H9 (cell line): ENCODE results near the gene RNF157. TPM values are rescaled to one million over a fixed set of nuclear protein-coding genes. Genes with fewer than 3 reads are reported as not detected.

ENCODE experiments used
- DNase-seq: peaks from one replicate; pipeline ENCODE4 v3.0.0-alpha.2; 2017
- H2AFZ ChIP-seq: one replicate; pipeline ENCODE4 v1.6.1; 2013; ENCODE audit warnings: mild to moderate bottlenecking, low read length, control low read depth, moderate library complexity
- H2AK5ac ChIP-seq: 2 replicates; pipeline ENCODE4 v1.6.1; 2013; ENCODE audit warnings: low read length, control low read depth, mixed read lengths; ENCODE audit not compliant: insufficient read length
- H2BK120ac ChIP-seq: one replicate; pipeline ENCODE4 v1.6.1; 2013; ENCODE audit warnings: low read depth, mild to moderate bottlenecking, low read length, control low read depth, inconsistent platforms; ENCODE audit not compliant: poor library complexity, severe bottlenecking
- H2BK12ac ChIP-seq: 2 replicates; pipeline ENCODE4 v1.6.1; 2013; ENCODE audit warnings: low read length, control low read depth, mixed read lengths, low read depth; ENCODE audit not compliant: insufficient read length
- H2BK15ac ChIP-seq: 2 replicates; pipeline ENCODE4 v1.6.1; 2013; ENCODE audit warnings: low read depth, low read length, control low read depth
- H2BK20ac ChIP-seq: one replicate; pipeline ENCODE4 v1.6.1; 2013; ENCODE audit warnings: low read depth, mild to moderate bottlenecking, low read length, control low read depth, inconsistent platforms; ENCODE audit not compliant: poor library complexity, severe bottlenecking
- H2BK5ac ChIP-seq: 2 replicates; pipeline ENCODE4 v1.6.1; 2013; ENCODE audit warnings: low read length, control low read depth, mixed read lengths; ENCODE audit not compliant: insufficient read length
- H3K14ac ChIP-seq: 2 replicates; pipeline ENCODE4 v1.6.1; 2013; ENCODE audit warnings: low read length, control low read depth; ENCODE audit not compliant: insufficient read depth
- H3K18ac ChIP-seq: 2 replicates; pipeline ENCODE4 v1.6.1; 2013; ENCODE audit warnings: low read depth, mild to moderate bottlenecking, mixed read lengths, low read length, control low read depth; ENCODE audit not compliant: insufficient read length
- H3K23ac ChIP-seq: 2 replicates; pipeline ENCODE4 v1.6.1; 2013; ENCODE audit warnings: low read length, control low read depth, mixed read lengths, low read depth; ENCODE audit not compliant: insufficient read length
- H3K23me2 ChIP-seq: 2 replicates; pipeline ENCODE4 v1.6.1; 2013; ENCODE audit warnings: low read depth, mild to moderate bottlenecking, mixed read lengths, low read length, control low read depth; ENCODE audit not compliant: insufficient read length, poor library complexity, severe bottlenecking
- H3K27ac ChIP-seq: 2 replicates; pipeline ENCODE4 v1.5.1; 2013; ENCODE audit warnings: low read length, control low read depth, mixed read lengths, low read depth; ENCODE audit not compliant: insufficient read length
- H3K27me3 ChIP-seq: 2 replicates; pipeline ENCODE4 v1.6.1; 2013; ENCODE audit warnings: low read length, control low read depth, inconsistent platforms; ENCODE audit not compliant: insufficient read depth
- H3K4ac ChIP-seq: 2 replicates; pipeline ENCODE4 v1.6.1; 2013; ENCODE audit warnings: low read depth, mild to moderate bottlenecking, control low read depth, inconsistent platforms, low read length, moderate library complexity
- H3K4me1 ChIP-seq: 2 replicates; pipeline ENCODE4 v1.6.1; 2013; ENCODE audit warnings: low read length, control low read depth, inconsistent platforms; ENCODE audit not compliant: insufficient read depth
- H3K4me2 ChIP-seq: 2 replicates; pipeline ENCODE4 v1.6.1; 2013; ENCODE audit warnings: low read length, control low read depth, mixed read lengths; ENCODE audit not compliant: insufficient read length, insufficient read depth
- H3K56ac ChIP-seq: 2 replicates; pipeline ENCODE4 v1.6.1; 2013; ENCODE audit warnings: low read depth, mild to moderate bottlenecking, mixed read lengths, low read length, control low read depth; ENCODE audit not compliant: insufficient read length
- H3K79me1 ChIP-seq: 2 replicates; pipeline ENCODE4 v1.6.1; 2013; ENCODE audit warnings: low read depth, mild to moderate bottlenecking, moderate library complexity, low read length, control low read depth, inconsistent platforms; ENCODE audit not compliant: insufficient read depth, poor library complexity, severe bottlenecking
- H3K79me2 ChIP-seq: 2 replicates; pipeline ENCODE4 v1.6.1; 2013; ENCODE audit warnings: low read length, control low read depth, inconsistent platforms; ENCODE audit not compliant: insufficient read depth
- H3K9ac ChIP-seq: 2 replicates; pipeline ENCODE4 v1.6.1; 2013; ENCODE audit warnings: low read length, control low read depth, mixed read lengths; ENCODE audit not compliant: insufficient read length; ENCODE audit errors: extremely low read depth
- H3K9me3 ChIP-seq: one replicate; pipeline ENCODE4 v1.6.1; 2013; ENCODE audit warnings: low read depth, low read length, inconsistent platforms; ENCODE audit not compliant: control insufficient read depth
- H3T11ph ChIP-seq: one replicate; pipeline ENCODE4 v1.6.1; 2013; ENCODE audit warnings: mild to moderate bottlenecking, low read length, control low read depth, inconsistent platforms
- H4K20me1 ChIP-seq: one replicate; pipeline ENCODE4 v1.6.1; 2013; ENCODE audit not compliant: control insufficient read depth, insufficient read length, insufficient read depth
- H4K5ac ChIP-seq: 2 replicates; pipeline ENCODE4 v1.6.1; 2013; ENCODE audit warnings: low read depth, mild to moderate bottlenecking, mixed read lengths, low read length, control low read depth; ENCODE audit not compliant: insufficient read length
- H4K8ac ChIP-seq: replicated peaks from 2 replicates; pipeline ENCODE4 v1.6.1; 2013; ENCODE audit warnings: low read length, control low read depth, mixed read lengths, low read depth; ENCODE audit not compliant: insufficient read length
- H4K91ac ChIP-seq: 2 replicates; pipeline ENCODE4 v1.6.1; 2013; ENCODE audit warnings: low read depth, mild to moderate bottlenecking, moderate library complexity, mixed read lengths, low read length, control low read depth; ENCODE audit not compliant: insufficient read length
- H3K27ac Mint-ChIP-seq, 3 experiments: 2 replicates in 2 of 3; 3 replicates in 1 of 3; pipeline ENCODE4 v1.8.0; 2020 to 2021; ENCODE audit warnings: mixed read lengths in 3 of 3, mild to moderate bottlenecking in 1 of 3, moderate library complexity in 1 of 3
- H3K27me3 Mint-ChIP-seq: 2 replicates; pipeline ENCODE4 v1.8.0; 2021; ENCODE audit warnings: low read depth, mild to moderate bottlenecking, moderate library complexity, mixed read lengths
- H3K36me3 Mint-ChIP-seq, 3 experiments: 2 replicates in 2 of 3; 3 replicates in 1 of 3; pipeline ENCODE4 v1.8.0; 2020 to 2021; ENCODE audit warnings: low read depth in 3 of 3, mixed read lengths in 3 of 3; ENCODE audit not compliant: insufficient read depth in 1 of 3
- H3K4me1 Mint-ChIP-seq, 2 experiments: 2 replicates each; pipeline ENCODE4 v1.8.0; 2020; ENCODE audit warnings: mixed read lengths in 2 of 2
- H3K4me3 Mint-ChIP-seq, 2 experiments: 2 replicates in 1 of 2; 3 replicates in 1 of 2; pipeline ENCODE4 v1.8.0; 2020 to 2021; ENCODE audit warnings: mild to moderate bottlenecking in 2 of 2, mixed read lengths in 2 of 2, moderate library complexity in 1 of 2
- H3K9me3 Mint-ChIP-seq, 2 experiments: 2 replicates in 1 of 2; 3 replicates in 1 of 2; pipeline ENCODE4 v1.8.0; 2020; ENCODE audit warnings: mild to moderate bottlenecking in 2 of 2, mixed read lengths in 2 of 2, moderate library complexity in 1 of 2
- CTCF ChIP-seq: fragments of 200-600 bp; sonication (generic); conservative IDR thresholded peaks from 3 replicates; pipeline ENCODE4 v1.8.0; 2021; ENCODE audit warnings: antibody characterized with exemption, mild to moderate bottlenecking
- WGBS: extraction: QIAGEN DNeasy Blood & Tissue Kit; methylation state at CpG from one replicate; pipeline ENCODE4 v1.1.7; 2013; ENCODE audit warnings: missing lambda C conversion rate, low lambda C conversion rate, mixed read lengths; ENCODE audit not compliant: insufficient read length; ENCODE audit errors: extremely low coverage; 5-methylcytosine and 5-hydroxymethylcytosine counted together
- total RNA-seq: library from RNA; stranded (reverse); gene quantifications from 2 replicates; pipeline ENCODE4 v1.2.1, GENCODE V29; 2021

The RNF157 gene
- total RNA-seq, 1 experiment from 2014 or later, result 9.9 TPM

DNA sequence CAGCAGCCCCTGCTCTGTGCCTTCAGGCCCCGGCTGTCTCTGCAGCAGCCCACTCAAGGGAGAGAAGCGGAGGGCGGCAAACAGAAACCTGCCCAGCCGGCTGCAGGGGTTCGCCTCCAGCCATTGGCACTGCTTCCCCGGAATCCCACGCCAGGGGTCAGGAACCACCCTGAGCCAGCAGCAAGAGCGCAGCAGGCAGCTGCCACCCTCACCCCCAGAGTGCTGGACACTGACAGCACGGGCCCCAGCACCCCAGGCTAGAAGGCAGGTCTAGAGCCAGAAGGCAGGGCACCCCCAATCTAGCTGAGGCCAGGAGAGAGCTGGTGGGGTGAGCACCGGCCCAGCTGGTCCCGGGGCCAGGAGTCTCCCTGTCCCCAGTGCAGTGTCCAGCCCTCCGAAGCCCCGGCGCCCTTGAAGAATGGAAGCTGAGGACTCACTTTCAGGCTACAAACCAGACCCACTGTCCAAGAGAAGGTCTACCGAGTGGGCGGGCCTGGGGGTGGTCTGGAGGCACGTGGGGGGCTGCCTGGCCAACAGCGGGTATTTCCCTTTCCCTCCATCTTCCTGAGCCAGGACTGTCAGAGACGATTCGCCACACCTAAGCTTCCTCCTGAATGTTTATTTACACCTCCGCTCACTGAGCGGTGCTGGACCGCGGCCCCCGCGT, 33.3 kb upstream of the RNF157 start:
- peaks cover 1% of the 10 kb centered on the region; the same call in 1 of the 2 replicates for H3K27me3 Mint-ChIP-seq

More for the DNA sequence above, 33.3 kb upstream of the RNF157 start:
- H3K36me3 Mint-ChIP-seq, result peaks cover 0 to 9% (median 4%) of the 10 kb centered on the region in 3 experiments; a peak in 3 of 7 replicates
- Histone ChIP-seq H3K14ac (no peak overlapping the region; the same call in 1 of the 2 replicates), H3K27ac (no peak overlapping the region), H3K18ac (no peak overlapping the region), H4K20me1 (no peaks in the 10 kb centered on the region), H3K79me1 (no peaks in the 10 kb centered on the region), H2BK120ac (no peak overlapping the region), H2AK5ac (no peak overlapping the region), H3K56ac (no peak overlapping the region), H3K9ac (no peak overlapping the region), H3K9me3 (no peaks in the 10 kb centered on the region), H2BK20ac (no peak overlapping the region), H3K23me2 (no peaks in the 10 kb centered on the region), H4K5ac (no peak overlapping the region), H4K8ac (no peak overlapping the region), H2BK5ac (no peak overlapping the region), H3K27me3 (no peaks in the 10 kb centered on the region), H2BK12ac (no peak overlapping the region), H2AFZ (no peak overlapping the region), H2BK15ac (no peak overlapping the region), H3K4me1 (no peaks in the 10 kb centered on the region; the same call in 1 of the 2 replicates), H3K4me2 (no peak overlapping the region), H3T11ph (no peak overlapping the region), H3K79me2 (no peaks in the 10 kb centered on the region), H3K23ac (no peak overlapping the region), H3K4ac (no peak overlapping the region), H4K91ac (no peak overlapping the region)
- DNase-seq, result no peak
- H3K9me3 Mint-ChIP-seq, result no peaks in the 10 kb centered on the region
- peaks cover 22 to 44% of the 10 kb centered on the region in 2 experiments for H3K4me1 Mint-ChIP-seq
- H3K4me3 Mint-ChIP-seq, result no peak overlapping the region
- TF ChIP-seq CTCF, result no peak
- no CpG with 5 or more reads among the region's 26 CpGs for WGBS
- 0 out of 7 replicates have a peak overlapping the region, but pooled peaks of 1 of the 3 experiments have one; percentile 47 for H3K27ac Mint-ChIP-seq
